Measurements from ENCODE around the gene NEO1. TPM values are rescaled to one million over a fixed set of nuclear protein-coding genes. Genes with fewer than 3 reads are reported as not detected.

NEO1 gene
- total and polyA plus RNA-seq, 11 donors = 4.4 to 31.5 (median 11.9) TPM

GRCh38 chr15:73014904-73015303 lies 37.4 kb upstream of the NEO1 start:
- Histone ChIP-seq H3K27me3 (peaks cover 0 to 4% (median 0%) of the 10 kb centered on the region in 9 donors), H3K9me3 (no peaks in the 10 kb centered on the region), H3K4me1 (peaks cover 0 to 10% (median 0%) of the 10 kb centered on the region in 12 donors), H3K27ac (no peak overlapping the region), H3K36me3 (no peaks in the 10 kb centered on the region), H3K4me3 (no peak overlapping the region)
- intact Hi-C loops (cut with DNase I) = no loop called here
- no peak for DNase-seq
- TF ChIP-seq CTCF (IDR thresholded peaks at IDR 0.05) (no peak), POLR2A (IDR thresholded peaks at IDR 0.05) (no peak)
- ATAC-seq = no peak
- WGBS, 4 donors = 83 to 93% (median 90%) methylated on average over 1 of the region's 1 CpG

- Histone ChIP-seq H3K36me3 (no peaks in the 10 kb centered on the region), H3K4me3 (no peak overlapping the region), H3K9me3 (no peaks in the 10 kb centered on the region), H3K27ac (no peak overlapping the region), H3K27me3 (peaks cover 0 to 5% (median 0%) of the 10 kb centered on the region in 9 donors), H3K4me1 (peaks cover 0 to 5% (median 0%) of the 10 kb centered on the region in 12 donors)
- DNase-seq (no peak), ATAC-seq (no peak)
- WGBS, 4 donors = 92 to 94% (median 93%) methylated on average over 6 of the region's 6 CpGs
- intact Hi-C loops (cut with DNase I) = no loop called here
- TF ChIP-seq POLR2A (IDR thresholded peaks at IDR 0.05) (no peak), CTCF (IDR thresholded peaks at IDR 0.05) (no peak)
These were observed 36.8 kb upstream of the NEO1 start for GRCh38 chr15:73015493-73015892.

- TF ChIP-seq CTCF (IDR thresholded peaks at IDR 0.05) = no peak
- TF ChIP-seq POLR2A (IDR thresholded peaks at IDR 0.05) = no peak
- H3K4me3 ChIP-seq = no peak overlapping the region
- H3K27me3 ChIP-seq = peaks cover 0 to 20% (median 0%) of the 10 kb centered on the region in 9 donors
- no peaks in the 10 kb centered on the region for H3K36me3 ChIP-seq
- no peaks in the 10 kb centered on the region for H3K9me3 ChIP-seq
- DNase-seq (no peak), ATAC-seq (no peak)
- no peak overlapping the region for H3K27ac ChIP-seq
- intact Hi-C loops (cut with DNase I) = no loop called here
- no peaks in the 10 kb centered on the region for H3K4me1 ChIP-seq
- WGBS, 4 donors = 86 to 91% (median 89%) methylated on average over 1 of the region's 1 CpG
These were observed 34.3 kb upstream of the NEO1 start for GRCh38 chr15:73017987-73018386.

GRCh38 chr15:73019154-73019553 lies 33.1 kb upstream of the NEO1 start:
- intact Hi-C loops (cut with DNase I) = no loop called here
- no peaks in the 10 kb centered on the region for H3K9me3 ChIP-seq

More at GRCh38 chr15:73019154-73019553, 33.1 kb upstream of the NEO1 start:
- Histone ChIP-seq H3K27ac (no peak overlapping the region), H3K27me3 (peaks cover 0 to 25% (median 0%) of the 10 kb centered on the region in 9 donors), H3K4me3 (no peak overlapping the region), H3K36me3 (no peaks in the 10 kb centered on the region), H3K4me1 (no peaks in the 10 kb centered on the region)
- TF ChIP-seq POLR2A (IDR thresholded peaks at IDR 0.05) (no peak), CTCF (IDR thresholded peaks at IDR 0.05) (no peak)
- DNase-seq (no peak), ATAC-seq (no peak)
- WGBS, 4 donors = 85 to 97% (median 93%) methylated on average over 3 of the region's 3 CpGs
